Activated naive CD8-positive, alpha-beta T cell treated with anti-CD3 and anti-CD28 coated beads for 36 hours (primary cell): ENCODE data around the gene IL23R. TPM values are rescaled to one million over a fixed set of nuclear protein-coding genes. Genes with fewer than 3 reads are reported as not detected.

Experiments used
- DNase-seq: peaks from one replicate; pipeline ENCODE4 v3.0.0; 2021
- H3K27ac Mint-ChIP-seq: one replicate; pipeline ENCODE4 v1.8.0; 2022; ENCODE audit warnings: mild to moderate bottlenecking, moderate library complexity, mixed read lengths
- H3K27me3 Mint-ChIP-seq: one replicate; pipeline ENCODE4 v1.8.0; 2022; ENCODE audit warnings: mild to moderate bottlenecking, mixed read lengths
- H3K36me3 Mint-ChIP-seq: one replicate; pipeline ENCODE4 v1.8.0; 2021; ENCODE audit warnings: mild to moderate bottlenecking, mixed read lengths
- H3K4me1 Mint-ChIP-seq: one replicate; pipeline ENCODE4 v1.8.0; 2021; ENCODE audit warnings: mixed read lengths
- H3K4me3 Mint-ChIP-seq: one replicate; pipeline ENCODE4 v1.8.0; 2022; ENCODE audit warnings: mild to moderate bottlenecking, moderate library complexity, mixed read lengths
- H3K9me3 Mint-ChIP-seq: one replicate; pipeline ENCODE4 v1.8.0; 2022; ENCODE audit warnings: mixed read lengths
- total RNA-seq, 2 experiments: library from RNA; stranded (reverse); gene quantifications; one replicate each; pipeline ENCODE4 v1.2.3, GENCODE V29; 2021

The IL23R gene
- total RNA-seq, 2 experiments from 2014 or later: 0.08 TPM; not detected in 1

DNA sequence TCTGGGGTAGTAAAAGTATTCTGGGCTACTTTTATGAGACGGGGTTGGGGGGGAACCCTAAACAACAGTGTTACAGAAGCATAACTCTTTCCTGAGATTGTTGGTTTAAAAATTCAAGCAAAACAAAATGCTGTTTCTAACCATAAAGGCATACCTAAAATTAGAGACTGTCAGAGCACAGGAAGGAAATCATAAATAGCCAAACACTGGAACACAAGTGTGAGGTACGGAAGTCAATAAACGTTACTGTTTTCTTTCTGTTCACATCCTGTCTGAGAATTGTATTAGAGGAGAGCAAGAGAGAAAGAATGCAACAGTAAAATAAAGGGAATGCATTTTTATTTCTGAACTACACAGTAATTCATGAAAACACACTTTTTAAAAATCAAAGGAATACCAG lies 98.6 kb downstream of the IL23R start:
- no peak for DNase-seq
- Mint-ChIP-seq H3K36me3 (no peaks in the 10 kb centered on the region), H3K4me3 (peak overlapping the region; percentile 34), H3K9me3 (no peaks in the 10 kb centered on the region), H3K27ac (no peak overlapping the region), H3K27me3 (peaks cover 4% of the 10 kb centered on the region), H3K4me1 (peaks cover 29% of the 10 kb centered on the region)

DNA sequence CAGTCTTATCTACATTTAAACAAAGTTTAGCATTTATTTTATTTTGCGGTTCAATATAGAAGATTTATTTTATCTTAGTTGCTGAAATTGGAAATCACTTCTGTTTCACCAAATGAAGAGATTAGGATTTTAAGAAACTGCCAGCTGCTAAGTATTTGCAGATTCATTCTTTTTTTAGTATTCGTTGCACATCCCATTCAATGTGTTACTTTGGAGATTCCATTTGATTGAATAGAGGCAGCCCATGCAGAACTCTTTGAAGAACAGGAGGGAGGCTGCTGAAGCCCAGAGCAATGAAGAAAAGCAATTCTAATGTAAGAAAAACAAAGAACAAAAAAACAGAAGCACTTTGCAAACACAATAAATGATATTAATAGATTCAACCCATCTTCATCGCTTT lies 102.8 kb downstream of the IL23R start:
- Mint-ChIP-seq H3K27ac (no peak overlapping the region), H3K9me3 (peaks cover 24% of the 10 kb centered on the region), H3K4me1 (peaks cover 20% of the 10 kb centered on the region), H3K36me3 (peaks cover 31% of the 10 kb centered on the region), H3K27me3 (peaks cover 4% of the 10 kb centered on the region), H3K4me3 (no peak overlapping the region)
- DNase-seq: no peak

DNA sequence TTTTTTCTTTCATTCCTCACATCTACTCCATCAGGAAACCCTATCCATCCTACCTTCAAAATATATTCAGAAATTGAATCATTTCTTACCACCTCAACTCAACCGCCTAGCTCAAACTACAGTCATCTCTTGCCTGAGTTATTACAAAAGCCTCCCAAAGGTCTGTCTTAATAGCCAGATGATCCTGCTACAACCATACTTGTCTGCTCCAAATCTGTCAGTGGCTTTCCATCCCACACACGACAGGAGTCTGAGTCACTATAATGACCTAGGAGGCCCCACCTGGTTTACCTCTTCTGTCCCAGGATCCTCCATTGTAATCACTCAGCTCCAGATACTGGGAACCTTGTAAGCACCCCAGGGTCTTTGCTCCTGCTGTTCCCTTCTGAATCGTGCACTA lies 104.3 kb downstream of the IL23R start:
- Mint-ChIP-seq H3K9me3 (peaks cover 29% of the 10 kb centered on the region), H3K4me1 (peaks cover 25% of the 10 kb centered on the region), H3K27me3 (peaks cover 4% of the 10 kb centered on the region), H3K36me3 (peaks cover 36% of the 10 kb centered on the region), H3K4me3 (no peak overlapping the region), H3K27ac (peak overlapping the region; percentile 16)
- no peak for DNase-seq

- Mint-ChIP-seq H3K4me1 (peaks cover 35% of the 10 kb centered on the region), H3K36me3 (peaks cover 49% of the 10 kb centered on the region), H3K27ac (peak overlapping the region; percentile 86), H3K27me3 (peaks cover 2% of the 10 kb centered on the region), H3K4me3 (no peak overlapping the region), H3K9me3 (peaks cover 44% of the 10 kb centered on the region)
- no peak for DNase-seq
Measured at GRCh38 chr1:67273591-67273990, 107.3 kb downstream of the IL23R start.

DNA sequence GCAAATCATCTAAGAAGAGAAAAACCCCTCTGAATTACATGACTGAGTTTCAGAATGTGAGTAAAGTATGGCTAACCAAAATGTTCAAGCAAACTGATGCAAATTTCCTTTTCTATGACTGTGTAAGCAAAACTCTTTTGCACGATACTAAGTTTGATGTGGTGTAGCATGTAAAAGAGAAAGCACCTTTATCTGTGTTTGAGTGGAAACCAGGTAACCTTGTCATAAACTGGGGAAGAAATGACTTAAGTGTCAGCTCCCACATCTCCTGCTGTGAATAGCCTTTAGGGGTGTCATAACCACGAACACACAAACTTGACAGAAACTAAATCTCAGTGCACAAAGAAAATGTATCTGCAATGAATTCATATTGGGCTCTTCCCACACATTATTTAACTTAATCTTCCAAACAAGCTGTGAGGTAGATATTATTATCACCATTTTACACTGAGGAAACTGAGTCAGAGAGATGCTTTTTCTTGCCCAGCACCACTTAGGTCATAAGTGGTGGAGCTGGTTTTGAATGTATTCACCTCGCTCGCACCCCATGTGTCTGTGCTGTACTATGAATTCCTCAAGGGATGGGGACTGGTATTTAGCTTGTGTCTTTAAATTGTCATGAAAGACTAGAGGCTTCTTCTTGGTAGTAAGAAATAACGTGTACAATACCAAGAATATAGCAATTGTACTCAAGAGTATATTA lies 108.5 kb downstream of the IL23R start:
- peaks cover 44% of the 10 kb centered on the region for H3K9me3 Mint-ChIP-seq
- peak; percentile 26 for DNase-seq
- H3K4me1 Mint-ChIP-seq: peaks cover 35% of the 10 kb centered on the region
- H3K36me3 Mint-ChIP-seq: peaks cover 49% of the 10 kb centered on the region
- H3K27me3 Mint-ChIP-seq: peaks cover 2% of the 10 kb centered on the region
- H3K27ac Mint-ChIP-seq: peak overlapping the region; percentile 88
- H3K4me3 Mint-ChIP-seq: no peak overlapping the region

- H3K4me3 Mint-ChIP-seq: no peak overlapping the region
- no peak for DNase-seq
- H3K4me1 Mint-ChIP-seq: peaks cover 33% of the 10 kb centered on the region
- peaks cover 12% of the 10 kb centered on the region for H3K36me3 Mint-ChIP-seq
- H3K27me3 Mint-ChIP-seq: peaks cover 15% of the 10 kb centered on the region
- peaks cover 13% of the 10 kb centered on the region for H3K9me3 Mint-ChIP-seq
- H3K27ac Mint-ChIP-seq: no peak overlapping the region
Measured at GRCh38 chr1:67280696-67281095, 114.4 kb downstream of the IL23R start.

GRCh38 chr1:67281244-67281643 lies 115.0 kb downstream of the IL23R start:
- Mint-ChIP-seq H3K4me3 (no peak overlapping the region), H3K36me3 (peaks cover 6% of the 10 kb centered on the region), H3K4me1 (peaks cover 34% of the 10 kb centered on the region), H3K9me3 (peaks cover 8% of the 10 kb centered on the region), H3K27ac (no peak overlapping the region), H3K27me3 (peaks cover 15% of the 10 kb centered on the region)
- no peak for DNase-seq

GRCh38 chr1:67285780-67286488 lies 119.7 kb downstream of the IL23R start:
- peak overlapping the region; percentile 92 for H3K27ac Mint-ChIP-seq
- H3K27me3 Mint-ChIP-seq: peaks cover 13% of the 10 kb centered on the region
- peaks cover 4% of the 10 kb centered on the region for H3K9me3 Mint-ChIP-seq
- peaks cover 47% of the 10 kb centered on the region for H3K4me1 Mint-ChIP-seq
- H3K4me3 Mint-ChIP-seq: peak overlapping the region; percentile 5
- DNase-seq: peak; percentile 42
- H3K36me3 Mint-ChIP-seq: peaks cover 12% of the 10 kb centered on the region

DNA sequence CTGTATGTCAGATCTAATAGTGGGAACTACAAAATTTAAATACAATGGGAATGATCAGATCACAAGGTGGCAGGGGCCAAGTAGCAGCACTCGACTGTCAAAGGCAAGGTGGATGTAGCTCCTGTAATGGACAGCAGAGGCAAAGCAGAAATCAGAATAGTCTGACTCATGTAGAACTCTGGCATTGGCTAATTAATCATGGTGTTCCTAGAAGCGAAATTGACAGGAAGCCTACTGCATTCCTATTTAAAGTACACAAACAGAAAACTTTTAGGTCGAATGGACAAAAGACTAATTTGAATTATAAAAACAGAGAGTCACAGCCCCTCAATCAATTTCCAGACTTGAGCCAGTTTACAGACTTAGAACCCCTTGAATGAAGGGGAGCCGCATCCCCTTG lies 124.0 kb downstream of the IL23R start:
- no peak overlapping the region for H3K4me3 Mint-ChIP-seq
- DNase-seq: no peak
- peaks cover 10% of the 10 kb centered on the region for H3K27me3 Mint-ChIP-seq
- H3K36me3 Mint-ChIP-seq: peaks cover 14% of the 10 kb centered on the region
- H3K27ac Mint-ChIP-seq: no peak overlapping the region
- peaks cover 31% of the 10 kb centered on the region for H3K4me1 Mint-ChIP-seq
- peaks cover 6% of the 10 kb centered on the region for H3K9me3 Mint-ChIP-seq

GRCh38 chr1:67294836-67295617 lies 128.8 kb downstream of the IL23R start:
- H3K4me3 Mint-ChIP-seq: no peak overlapping the region
- H3K4me1 Mint-ChIP-seq: peaks cover 8% of the 10 kb centered on the region
- no peak overlapping the region for H3K27ac Mint-ChIP-seq
- DNase-seq: no peak
- peaks cover 5% of the 10 kb centered on the region for H3K9me3 Mint-ChIP-seq
- peaks cover 3% of the 10 kb centered on the region for H3K36me3 Mint-ChIP-seq
- H3K27me3 Mint-ChIP-seq: peaks cover 32% of the 10 kb centered on the region

DNA sequence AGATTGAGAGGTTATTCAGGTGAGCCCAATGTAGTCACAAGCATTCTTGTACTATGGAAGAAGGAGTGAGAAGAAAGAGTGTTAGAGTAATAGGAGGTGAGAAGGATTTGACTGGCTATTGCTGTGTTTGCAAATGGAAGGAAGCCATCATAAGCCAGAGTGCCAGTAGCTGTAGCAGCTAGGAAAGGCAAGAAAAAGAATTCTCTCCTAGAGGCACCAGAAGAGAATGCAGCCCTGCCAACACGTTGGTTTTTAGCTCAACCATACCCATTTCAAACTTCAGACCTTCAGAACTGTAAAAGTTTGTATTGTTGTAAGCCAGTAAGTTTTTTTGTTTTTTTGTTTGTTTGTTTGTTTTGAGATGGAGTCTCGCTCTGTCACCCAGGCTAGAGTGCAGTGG lies 132.5 kb downstream of the IL23R start:
- Mint-ChIP-seq H3K27ac (no peak overlapping the region), H3K4me1 (peaks cover 21% of the 10 kb centered on the region), H3K27me3 (peaks cover 45% of the 10 kb centered on the region), H3K36me3 (peaks cover 6% of the 10 kb centered on the region), H3K4me3 (no peak overlapping the region), H3K9me3 (peaks cover 5% of the 10 kb centered on the region)
- DNase-seq: no peak

DNA sequence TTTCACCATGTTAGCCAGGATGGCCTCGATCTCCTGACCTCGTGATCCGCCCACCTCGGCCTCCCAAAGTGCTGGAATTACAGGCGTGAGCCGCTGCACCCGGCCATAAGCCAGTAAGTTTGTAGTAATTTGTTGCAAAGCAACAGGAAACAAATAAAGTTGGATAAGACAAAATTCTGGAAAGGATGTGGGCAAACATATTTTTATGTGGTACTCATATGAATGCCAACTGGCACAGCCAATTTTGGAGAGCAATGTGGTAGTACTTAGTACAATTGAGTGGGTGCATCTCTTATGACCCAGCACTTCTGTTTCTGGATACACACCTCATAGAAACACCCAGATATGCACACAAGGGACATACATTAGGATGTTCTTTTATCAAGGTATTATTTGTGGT lies 133.0 kb downstream of the IL23R start:
- H3K4me1 Mint-ChIP-seq: peaks cover 26% of the 10 kb centered on the region
- H3K9me3 Mint-ChIP-seq: peaks cover 5% of the 10 kb centered on the region
- no peak overlapping the region for H3K4me3 Mint-ChIP-seq
- peaks cover 44% of the 10 kb centered on the region for H3K27me3 Mint-ChIP-seq
- DNase-seq: no peak
- H3K36me3 Mint-ChIP-seq: peaks cover 6% of the 10 kb centered on the region
- no peak overlapping the region for H3K27ac Mint-ChIP-seq

DNA sequence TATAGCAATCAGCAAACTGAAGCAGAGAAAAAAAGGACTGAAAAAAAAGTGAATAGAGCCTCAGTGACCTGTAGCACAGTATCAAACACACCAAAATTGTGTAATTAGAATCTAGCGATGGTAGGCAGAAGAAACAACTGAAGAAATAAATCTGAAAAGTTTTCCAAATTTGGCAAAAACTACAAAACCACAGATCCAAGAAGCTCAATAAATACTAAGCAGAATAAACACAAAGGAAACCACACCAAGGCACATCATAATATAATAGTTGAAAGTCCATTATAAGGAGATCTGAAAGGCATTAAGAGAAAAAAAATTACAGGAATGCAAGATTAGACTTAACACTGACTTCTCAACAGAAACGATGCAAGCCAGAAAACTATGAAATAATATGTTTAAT lies 134.3 kb downstream of the IL23R start:
- peaks cover 40% of the 10 kb centered on the region for H3K27me3 Mint-ChIP-seq
- peaks cover 3% of the 10 kb centered on the region for H3K36me3 Mint-ChIP-seq
- no peak overlapping the region for H3K27ac Mint-ChIP-seq
- no peak overlapping the region for H3K4me3 Mint-ChIP-seq
- H3K4me1 Mint-ChIP-seq: peaks cover 26% of the 10 kb centered on the region
- DNase-seq: no peak
- peaks cover 2% of the 10 kb centered on the region for H3K9me3 Mint-ChIP-seq

- Mint-ChIP-seq H3K9me3 (no peaks in the 10 kb centered on the region), H3K36me3 (peaks cover 10% of the 10 kb centered on the region), H3K4me1 (peaks cover 36% of the 10 kb centered on the region), H3K27ac (peak overlapping the region; percentile 84), H3K4me3 (peak overlapping the region; percentile 22), H3K27me3 (peaks cover 47% of the 10 kb centered on the region)
- DNase-seq: no peak
Measured at GRCh38 chr1:67304023-67304422, 137.8 kb downstream of the IL23R start.

- H3K4me1 Mint-ChIP-seq: peaks cover 37% of the 10 kb centered on the region
- H3K9me3 Mint-ChIP-seq: no peaks in the 10 kb centered on the region
Measured at GRCh38 chr1:67306547-67306946, 140.3 kb downstream of the IL23R start.

More at GRCh38 chr1:67306547-67306946, 140.3 kb downstream of the IL23R start:
- H3K27ac Mint-ChIP-seq: peak overlapping the region; percentile 42
- no peak overlapping the region for H3K4me3 Mint-ChIP-seq
- DNase-seq: no peak
- H3K36me3 Mint-ChIP-seq: peaks cover 30% of the 10 kb centered on the region
- peaks cover 35% of the 10 kb centered on the region for H3K27me3 Mint-ChIP-seq
